ENCODE data around the gene RNASEH2A.

DNA sequence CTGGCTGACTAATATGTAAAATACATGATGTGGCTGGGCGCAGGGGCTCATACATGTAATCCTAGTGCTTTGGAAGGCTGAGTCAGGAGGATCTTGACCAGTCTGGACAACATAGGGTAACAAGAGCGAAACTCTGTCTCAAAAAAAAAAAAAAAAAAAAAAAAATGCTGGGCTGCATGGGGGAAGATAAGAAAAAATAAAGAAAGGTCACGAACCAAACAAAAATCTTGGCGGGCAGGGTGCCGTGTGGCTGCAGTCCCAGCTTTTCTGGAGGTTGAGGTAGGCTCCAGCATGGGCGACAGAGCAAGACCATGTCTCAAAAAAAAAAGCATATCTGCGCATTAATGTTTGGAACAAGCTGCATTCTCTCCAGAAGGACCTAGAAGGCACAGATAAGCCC lies 8.7 kb downstream of the RNASEH2A start:
- no peak for TF ChIP-seq ZNF8 (CRISPR knock-in tag; IDR thresholded peaks at IDR 0.05)
- TF ChIP-seq ESRRG (CRISPR knock-in tag; IDR thresholded peaks at IDR 0.05), result no peak
- TF ChIP-seq ZNF70 (CRISPR knock-in tag; IDR thresholded peaks at IDR 0.05), result no peak
- TF ChIP-seq ZFP30 (CRISPR knock-in tag; IDR thresholded peaks at IDR 0.05), result no peak
